ENCODE data around the gene SPEN. TPM values are rescaled to one million over a fixed set of nuclear protein-coding genes. Genes with fewer than 3 reads are reported as not detected.
A peak's percentile ranks its signal among the peaks of the same experiment; 100 is the strongest.

The SPEN gene
- total and polyA plus RNA-seq, 9 of the 15 experiments (the other 6 are each of a cell fraction or from before 2014, with no cell fraction given), result 5.7 to 87.5 (median 27.2) TPM

- TF ChIP-seq FOXP1 (CRISPR knock-in tag; IDR thresholded peaks at IDR 0.05), result peak; percentile 73; the same call in 1 of the 2 replicates
- no peak for TF ChIP-seq NCOA2 (IDR thresholded peaks at IDR 0.05; ENCODE audit: partially characterized antibody in 2 of 2)
- TF ChIP-seq IFI16 (CRISPR knock-in tag; IDR thresholded peaks at IDR 0.05), result no peak
- TF ChIP-seq COPS2 (conservative IDR thresholded peaks at IDR 0.05), result no peak
- TF ChIP-seq ZNF507 (tag; conservative IDR thresholded peaks at IDR 0.05), result no peak
- TF ChIP-seq PHTF2 (CRISPR knock-in tag; IDR thresholded peaks at IDR 0.05), result no peak
- peak; percentile 45; the same call in 1 of the 2 replicates for TF ChIP-seq MAFK (IDR thresholded peaks at IDR 0.05; ENCODE audit: low read length)
- no peak for TF ChIP-seq RBM25 (IDR thresholded peaks at IDR 0.05; ENCODE audit: low read depth, low read length, severe bottlenecking)
- peak; percentile 79; the same call in 1 of the 2 replicates for TF ChIP-seq ARID3B (CRISPR knock-in tag; IDR thresholded peaks at IDR 0.05; ENCODE audit: borderline replicate concordance)
- TF ChIP-seq ATF3 (IDR thresholded peaks at IDR 0.05), result no peak
- TF ChIP-seq ATF3 (CRISPR knock-in tag; conservative IDR thresholded peaks at IDR 0.05), result no peak
- peak; percentile 72 for TF ChIP-seq ZNF239 (CRISPR knock-in tag; IDR thresholded peaks at IDR 0.05)
- no peak for TF ChIP-seq MEF2A (IDR thresholded peaks at IDR 0.05; ENCODE audit: control insufficient read depth, low read depth, low read length)
- TF ChIP-seq GMEB1 (CRISPR knock-in tag; IDR thresholded peaks at IDR 0.05), result peak; percentile 89
- no peak for TF ChIP-seq ZNF146 (CRISPR knock-in tag; IDR thresholded peaks at IDR 0.05; ENCODE audit: unreplicated experiment)
- no peak for TF ChIP-seq ZBTB49 (CRISPR knock-in tag; IDR thresholded peaks at IDR 0.05; ENCODE audit: borderline replicate concordance)
- peak; percentile 91 for TF ChIP-seq ATF7 (IDR thresholded peaks at IDR 0.05)
- TF ChIP-seq DIDO1 (tag; IDR thresholded peaks at IDR 0.05; ENCODE audit: low read depth), result no peak
- no peak for TF ChIP-seq WHSC1 (IDR thresholded peaks at IDR 0.05; ENCODE audit: low read length)
- TF ChIP-seq CHD1 (IDR thresholded peaks at IDR 0.05; ENCODE audit: low read length), result peak; percentile 90
- peak; percentile 91 for TF ChIP-seq CXXC5 (CRISPR knock-in tag; IDR thresholded peaks at IDR 0.05)
- TF ChIP-seq ZEB2 (IDR thresholded peaks at IDR 0.05), result no peak
Measured at GRCh38 chr1:15835741-15836510, 11.6 kb upstream of the SPEN start (continued).

All from K562 (cell line).